GM10847 (cell line): Measurements from ENCODE around the gene ELF3.

ENCODE experiments used
- POLR2A ChIP-seq: IDR thresholded peaks from 2 replicates; pipeline ENCODE4 v1.6.1; 2011; ENCODE audit not compliant: insufficient read length; ENCODE audit errors: extremely low read depth

ELF3 gene

GRCh38 chr1:201999625-202000238, 10.7 kb upstream of the ELF3 start:
- TF ChIP-seq POLR2A = no peak

DNA sequence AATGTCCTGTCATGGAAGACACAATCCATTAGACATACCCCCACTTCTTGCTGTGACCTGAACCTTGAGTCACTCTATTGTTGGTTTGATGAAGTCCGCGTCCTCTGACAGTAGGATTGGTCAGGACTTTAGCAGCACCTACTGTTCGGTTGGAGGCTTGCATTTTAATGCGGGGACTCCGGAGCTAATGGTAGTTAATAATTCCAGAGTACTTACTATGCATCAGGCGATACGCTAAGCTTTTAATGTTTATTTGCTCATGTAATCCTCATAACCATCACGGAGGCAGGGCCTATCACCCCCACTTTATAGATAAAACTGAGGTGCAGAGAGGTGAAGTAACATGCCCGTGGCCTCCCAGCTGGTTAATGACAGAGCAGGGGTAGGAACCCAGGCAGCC, 7.9 kb upstream of the ELF3 start:
- no peak for TF ChIP-seq POLR2A

DNA sequence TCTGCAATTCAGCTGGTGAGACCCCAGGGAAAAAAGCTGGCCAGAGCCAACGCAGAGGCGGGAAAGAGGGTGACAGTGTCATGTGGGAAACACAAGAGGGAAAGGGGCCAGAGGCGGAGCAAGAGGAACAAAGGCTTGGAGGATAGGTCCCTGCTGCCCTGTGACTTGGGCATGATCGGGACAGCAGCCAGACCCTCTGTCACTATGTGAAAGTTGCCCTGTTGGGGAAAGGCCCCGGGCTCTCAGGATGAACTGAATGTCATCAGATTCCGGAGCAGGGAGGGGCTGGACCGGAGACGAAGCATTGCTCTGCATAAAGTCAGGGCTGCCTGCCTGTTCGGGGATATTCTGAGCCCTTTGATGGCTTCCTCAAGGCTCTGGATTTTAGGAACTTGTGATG, 5.7 kb upstream of the ELF3 start:
- no peak for TF ChIP-seq POLR2A

- TF ChIP-seq POLR2A = no peak
Observed at GRCh38 chr1:202005958-202006357, 4.4 kb upstream of the ELF3 start.

- TF ChIP-seq POLR2A = no peak
Observed at GRCh38 chr1:202007304-202007703, 3.1 kb upstream of the ELF3 start.

- TF ChIP-seq POLR2A = no peak
Observed at GRCh38 chr1:202007805-202008489, 2.4 kb upstream of the ELF3 start.

DNA sequence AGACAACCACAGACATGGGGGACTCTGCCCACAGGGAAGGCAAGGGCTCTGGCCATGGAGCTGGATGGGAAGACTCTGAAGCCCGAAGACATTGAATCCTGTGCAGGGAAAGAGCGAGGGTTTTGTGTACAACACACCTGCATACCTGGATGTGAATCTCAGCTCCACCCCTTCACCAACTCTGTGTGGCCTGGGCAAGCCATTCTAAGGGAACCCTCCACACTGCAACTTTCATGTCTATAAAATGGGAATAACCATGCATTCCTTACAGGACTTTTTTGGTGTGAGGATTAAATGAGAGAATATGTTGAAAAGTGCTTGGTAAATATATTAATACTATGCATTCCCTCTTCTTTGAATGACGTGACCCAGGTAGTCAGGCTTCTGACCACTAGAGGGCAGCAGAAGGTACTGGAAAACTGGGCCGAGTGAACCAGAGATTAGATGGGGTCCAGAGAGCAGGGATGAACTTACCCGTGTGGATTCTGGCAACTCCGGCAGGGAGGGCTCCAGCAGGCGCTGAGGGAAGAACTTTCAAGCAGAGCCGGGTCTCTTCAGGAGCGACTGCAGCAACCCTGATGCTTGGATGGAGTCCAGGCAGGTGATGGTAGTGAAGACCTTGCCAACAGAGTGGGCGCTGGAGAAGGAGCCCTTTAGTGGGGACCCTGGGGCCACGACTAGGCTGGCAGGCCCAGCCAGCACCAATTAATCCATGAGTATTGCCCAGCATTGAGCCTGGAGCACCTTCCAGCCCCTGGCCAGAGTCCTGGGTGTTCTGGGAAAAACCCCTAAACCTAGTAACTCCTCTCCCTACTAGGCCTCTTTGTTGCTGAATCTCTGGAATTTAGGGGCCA, 834 bp upstream of the ELF3 start:
- no peak for TF ChIP-seq POLR2A

GRCh38 chr1:202011994-202012393, 1.6 kb downstream of the ELF3 start:
- TF ChIP-seq POLR2A = no peak

DNA sequence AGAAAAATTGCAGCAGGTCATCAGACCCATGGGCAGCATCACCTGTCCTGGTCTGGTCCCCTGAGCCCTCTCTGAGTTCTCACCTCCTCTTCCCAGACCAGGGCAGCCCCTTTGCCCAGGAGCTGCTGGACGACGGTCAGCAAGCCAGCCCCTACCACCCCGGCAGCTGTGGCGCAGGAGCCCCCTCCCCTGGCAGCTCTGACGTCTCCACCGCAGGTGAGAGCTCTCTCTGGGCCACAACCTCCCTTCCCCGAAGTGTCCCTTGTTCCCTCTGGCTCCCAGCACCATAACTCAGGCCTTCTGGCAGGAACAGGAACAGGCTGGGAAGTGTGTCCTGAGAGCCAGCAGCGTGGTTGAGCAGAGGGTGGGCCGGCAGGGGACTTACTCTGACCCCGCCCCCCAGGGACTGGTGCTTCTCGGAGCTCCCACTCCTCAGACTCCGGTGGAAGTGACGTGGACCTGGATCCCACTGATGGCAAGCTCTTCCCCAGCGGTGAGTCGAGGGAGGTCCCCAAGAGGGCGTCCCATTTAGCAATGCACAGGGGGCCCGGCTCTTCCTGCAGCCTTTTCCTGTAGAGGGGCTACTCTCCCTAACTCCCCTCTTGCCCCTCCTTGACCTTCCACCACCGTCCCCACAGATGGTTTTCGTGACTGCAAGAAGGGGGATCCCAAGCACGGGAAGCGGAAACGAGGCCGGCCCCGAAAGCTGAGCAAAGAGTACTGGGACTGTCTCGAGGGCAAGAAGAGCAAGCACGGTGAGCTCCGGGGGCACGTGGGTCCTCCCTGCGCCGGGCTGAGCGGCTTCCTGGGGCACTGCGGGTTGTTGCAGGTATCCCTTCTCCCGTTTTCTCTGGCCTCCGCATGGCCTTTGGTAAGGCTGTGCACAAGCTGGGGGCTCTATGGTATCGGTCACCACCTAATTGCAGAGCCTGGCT, 2.4 kb downstream of the ELF3 start:
- TF ChIP-seq POLR2A = no peak

DNA sequence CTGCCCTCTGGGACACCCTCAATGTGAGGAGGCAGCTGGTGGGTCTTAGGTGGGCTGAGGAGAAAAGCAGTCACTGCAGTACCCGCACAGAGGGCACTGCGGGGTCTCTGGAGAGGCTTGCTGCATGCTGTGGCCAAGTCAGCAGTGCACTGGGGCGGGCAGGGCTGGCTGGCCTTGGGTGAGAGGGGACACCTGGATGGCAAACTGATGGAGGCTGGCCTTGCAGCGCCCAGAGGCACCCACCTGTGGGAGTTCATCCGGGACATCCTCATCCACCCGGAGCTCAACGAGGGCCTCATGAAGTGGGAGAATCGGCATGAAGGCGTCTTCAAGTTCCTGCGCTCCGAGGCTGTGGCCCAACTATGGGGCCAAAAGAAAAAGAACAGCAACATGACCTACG, 3.2 kb downstream of the ELF3 start:
- TF ChIP-seq POLR2A = no peak

DNA sequence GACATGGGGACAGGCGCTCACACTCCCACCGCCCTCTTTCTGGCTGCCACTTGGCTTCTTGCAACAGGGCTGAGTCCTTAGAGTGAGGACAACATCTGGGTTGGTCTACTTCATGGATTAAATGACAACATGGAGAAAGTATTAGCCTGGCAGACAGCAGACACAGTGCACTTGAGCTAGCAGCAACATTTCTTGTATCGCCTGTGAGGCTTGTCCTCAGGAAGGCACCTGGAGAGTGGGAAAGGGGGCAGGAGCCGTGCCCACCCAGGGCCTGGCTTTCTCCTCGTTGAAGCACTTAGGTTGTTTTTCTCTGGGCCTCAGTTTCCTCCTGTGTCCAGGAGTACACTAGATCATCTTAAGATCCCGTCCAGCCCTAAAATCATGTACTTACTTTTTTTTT, 3.7 kb downstream of the ELF3 start:
- TF ChIP-seq POLR2A = no peak

GRCh38 chr1:202014915-202015661, 4.7 kb downstream of the ELF3 start:
- TF ChIP-seq POLR2A = no peak

DNA sequence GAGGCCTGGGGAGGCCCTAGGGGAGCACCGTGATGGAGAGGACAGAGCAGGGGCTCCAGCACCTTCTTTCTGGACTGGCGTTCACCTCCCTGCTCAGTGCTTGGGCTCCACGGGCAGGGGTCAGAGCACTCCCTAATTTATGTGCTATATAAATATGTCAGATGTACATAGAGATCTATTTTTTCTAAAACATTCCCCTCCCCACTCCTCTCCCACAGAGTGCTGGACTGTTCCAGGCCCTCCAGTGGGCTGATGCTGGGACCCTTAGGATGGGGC, 5.2 kb downstream of the ELF3 start:
- no peak for TF ChIP-seq POLR2A

GRCh38 chr1:202016022-202016810, 5.8 kb downstream of the ELF3 start:
- no peak for TF ChIP-seq POLR2A
